ENCODE measurements around the gene GPS1.

Gene GPS1

GRCh38 chr17:82033359-82034085 is 18.2 kb upstream of the GPS1 start:
- no peak overlapping the region for H3K4me3 ChIP-seq (ENCODE audit: low read depth, low read length)
- in situ Hi-C loops (cut with HindIII; ENCODE audit: low sequenced_read_pairs), result no loop called here
- DNase-seq (ENCODE audit: low read depth, low spot score), result no peak
- no peak for TF ChIP-seq CTCF (IDR thresholded peaks at IDR 0.05; ENCODE audit: low read depth, low read length)

- H3K4me3 ChIP-seq (ENCODE audit: low read depth, low read length), result no peak overlapping the region
- DNase-seq (ENCODE audit: low read depth, low spot score), result no peak
- in situ Hi-C loops (cut with HindIII; ENCODE audit: low sequenced_read_pairs), result no loop called here
- TF ChIP-seq CTCF (IDR thresholded peaks at IDR 0.05; ENCODE audit: low read depth, low read length), result no peak
Measured at GRCh38 chr17:82034371-82035011, 17.2 kb upstream of the GPS1 start.

GRCh38 chr17:82035488-82035887 is 16.2 kb upstream of the GPS1 start:
- in situ Hi-C loops (cut with HindIII; ENCODE audit: low sequenced_read_pairs), result no loop called here
- DNase-seq (ENCODE audit: low read depth, low spot score), result no peak
- no peak overlapping the region for H3K4me3 ChIP-seq (ENCODE audit: low read depth, low read length)
- TF ChIP-seq CTCF (IDR thresholded peaks at IDR 0.05; ENCODE audit: low read depth, low read length), result no peak

- no peak for DNase-seq (ENCODE audit: low read depth, low spot score)
- no peak for TF ChIP-seq CTCF (IDR thresholded peaks at IDR 0.05; ENCODE audit: low read depth, low read length)
- H3K4me3 ChIP-seq (ENCODE audit: low read depth, low read length), result peak overlapping the region; percentile 68
- in situ Hi-C loops (cut with HindIII; ENCODE audit: low sequenced_read_pairs), result no loop called here
Measured at GRCh38 chr17:82035956-82036633, 15.6 kb upstream of the GPS1 start.

GRCh38 chr17:82036634-82037091 is 15.0 kb upstream of the GPS1 start:
- H3K4me3 ChIP-seq (ENCODE audit: low read depth, low read length), result peak overlapping the region; percentile 68
- DNase-seq (ENCODE audit: low read depth, low spot score), result no peak
- in situ Hi-C loops (cut with HindIII; ENCODE audit: low sequenced_read_pairs), result no loop called here
- TF ChIP-seq CTCF (IDR thresholded peaks at IDR 0.05; ENCODE audit: low read depth, low read length), result no peak

- peak within 1 kb of the TSS; percentile 68 for H3K4me3 ChIP-seq (ENCODE audit: low read depth, low read length)
- peak; percentile 71 for TF ChIP-seq CTCF (IDR thresholded peaks at IDR 0.05; ENCODE audit: low read depth, low read length)
- in situ Hi-C loops (cut with HindIII; ENCODE audit: low sequenced_read_pairs), result no loop called here
- DNase-seq (ENCODE audit: low read depth, low spot score), result peak; percentile 98
Measured at GRCh38 chr17:82037092-82037888, 14.4 kb upstream of the GPS1 start, which contains the start of gene DCXR. TSS of gene DCXR (minus strand) at chr17:82037697. CDS start at chr17:82037682, 15 bp downstream.

Measured in astrocyte of the spinal cord (primary cell).